Thyroid gland (tissue), 4 donors: ENCODE data around the gene C4orf50. TPM values are rescaled to one million over a fixed set of nuclear protein-coding genes. Genes with fewer than 3 reads are reported as not detected.

Source experiments
- DNase-seq, 2 donors: peaks; one replicate each; pipeline ENCODE4 v3.0.0-alpha.2; 2019
- H3K27ac ChIP-seq, 3 donors: fragments of 200-600 bp; sonication (generic); 1 replicate in 2 of 3; 2 replicates in 1 of 3; pipeline ENCODE4 v1.5.1; 2016 to 2019; ENCODE audit warnings: mild to moderate bottlenecking in 1 of 3, moderate library complexity in 1 of 3
- H3K27me3 ChIP-seq: fragments of 200-600 bp; sonication (generic); one replicate; pipeline ENCODE4 v1.5.1; 2019
- H3K36me3 ChIP-seq, 2 donors: fragments of 200-600 bp; sonication (generic); one replicate each; pipeline ENCODE4 v1.5.1; 2016 to 2019
- H3K4me1 ChIP-seq, 2 donors: fragments of 200-600 bp; sonication (generic); one replicate each; pipeline ENCODE4 v1.5.1; 2017 to 2019
- H3K4me3 ChIP-seq, 3 donors: fragments of 200-600 bp; sonication (generic); replicated peaks in 1 of 3; 1 replicate in 2 of 3; 2 replicates in 1 of 3; pipeline ENCODE4 v1.5.1; 2016; ENCODE audit warnings: mild to moderate bottlenecking in 1 of 3
- H3K9me3 ChIP-seq: fragments of 200-600 bp; sonication (generic); one replicate; pipeline ENCODE4 v1.5.1; 2017
- POLR2A ChIP-seq, 2 donors: fragments of 450-650 bp; IDR thresholded peaks; one replicate each; pipeline ENCODE4 v1.6.1; 2017; ENCODE audit warnings: antibody characterized with exemption in 2 of 2, mild to moderate bottlenecking in 2 of 2, moderate library complexity in 1 of 2
- WGBS, 2 donors: methylation state at CpG; one replicate each; pipeline ENCODE4 v1.1.5; 2017; 5-methylcytosine and 5-hydroxymethylcytosine counted together
- intact Hi-C: fragments of 100-400 bp; cut with DNase I; formaldehyde crosslinking; loops from one replicate; pipeline ENCODE4 v1.15.1; 2023
- total RNA-seq, 4 donors: library from RNA; depleted of rRNA; stranded (reverse); fragments of >200 nt; gene quantifications; one replicate each; pipeline ENCODE4 v1.2.3, GENCODE V29; 2016
- TF ChIP-seq, protein P1 (sequence below), 6 experiments: fragments of 200-600 bp in 3 of 6; fragments of 450-650 bp in 3 of 6; sonication (generic) in 3 of 6; IDR thresholded peaks; one replicate each; pipeline ENCODE4 v1.5.1; 2016 to 2019; ENCODE audit warnings: antibody characterized with exemption in 6 of 6, mild to moderate bottlenecking in 2 of 6, inconsistent platforms in 1 of 6, moderate library complexity in 1 of 6

Gene C4orf50
- total RNA-seq, 4 donors from 2014 or later, result 0.11 to 0.15 (median 0.13) TPM; not detected in 1

DNA sequence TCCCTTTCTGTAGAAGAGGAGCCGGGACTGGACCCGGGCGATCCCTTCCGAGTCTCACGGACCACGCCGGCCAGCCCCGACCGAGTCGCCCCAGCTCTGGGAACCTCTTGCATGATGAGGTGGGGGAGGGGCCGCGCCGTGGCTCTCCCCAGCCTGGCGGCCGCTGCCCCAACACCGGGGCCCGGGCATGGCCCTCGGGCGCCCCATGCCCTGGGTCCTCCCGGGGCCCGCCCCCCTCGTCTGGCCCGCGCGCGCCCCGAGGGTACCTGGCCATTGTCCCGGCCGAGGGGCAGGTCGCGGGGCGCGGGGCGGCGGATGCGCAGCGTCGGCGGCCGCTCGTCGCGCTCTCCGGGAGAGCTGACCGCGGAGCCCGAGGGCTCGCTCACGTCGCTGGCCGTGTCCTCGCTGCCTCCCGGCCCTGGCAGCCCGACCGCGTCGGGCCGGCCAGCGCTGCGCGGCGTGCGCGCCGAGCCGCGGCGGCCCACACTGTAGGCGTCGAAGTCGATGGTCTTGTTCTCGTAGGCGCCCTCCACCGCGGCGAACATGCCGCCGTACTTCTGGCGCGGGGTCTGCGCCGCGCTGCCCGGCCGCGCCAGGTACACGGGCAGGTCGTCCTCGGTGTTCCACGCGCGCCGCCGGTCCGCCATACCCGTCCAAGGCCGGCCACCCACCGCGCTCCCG lies 125.8 kb downstream of the C4orf50 start:
- intact Hi-C loops, result no loop called here
- Histone ChIP-seq H3K36me3 (no peaks in the 10 kb centered on the region), H3K27ac (no peak overlapping the region), H3K4me3 (no peak overlapping the region), H3K9me3 (no peaks in the 10 kb centered on the region), H3K27me3 (peaks cover 25% of the 10 kb centered on the region), H3K4me1 (peaks cover 8% of the 10 kb centered on the region in 2 donors)
- TF ChIP-seq, protein P1, sequence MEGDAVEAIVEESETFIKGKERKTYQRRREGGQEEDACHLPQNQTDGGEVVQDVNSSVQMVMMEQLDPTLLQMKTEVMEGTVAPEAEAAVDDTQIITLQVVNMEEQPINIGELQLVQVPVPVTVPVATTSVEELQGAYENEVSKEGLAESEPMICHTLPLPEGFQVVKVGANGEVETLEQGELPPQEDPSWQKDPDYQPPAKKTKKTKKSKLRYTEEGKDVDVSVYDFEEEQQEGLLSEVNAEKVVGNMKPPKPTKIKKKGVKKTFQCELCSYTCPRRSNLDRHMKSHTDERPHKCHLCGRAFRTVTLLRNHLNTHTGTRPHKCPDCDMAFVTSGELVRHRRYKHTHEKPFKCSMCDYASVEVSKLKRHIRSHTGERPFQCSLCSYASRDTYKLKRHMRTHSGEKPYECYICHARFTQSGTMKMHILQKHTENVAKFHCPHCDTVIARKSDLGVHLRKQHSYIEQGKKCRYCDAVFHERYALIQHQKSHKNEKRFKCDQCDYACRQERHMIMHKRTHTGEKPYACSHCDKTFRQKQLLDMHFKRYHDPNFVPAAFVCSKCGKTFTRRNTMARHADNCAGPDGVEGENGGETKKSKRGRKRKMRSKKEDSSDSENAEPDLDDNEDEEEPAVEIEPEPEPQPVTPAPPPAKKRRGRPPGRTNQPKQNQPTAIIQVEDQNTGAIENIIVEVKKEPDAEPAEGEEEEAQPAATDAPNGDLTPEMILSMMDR (IDR thresholded peaks at IDR 0.05), result no peak
- TF ChIP-seq POLR2A (IDR thresholded peaks at IDR 0.05), result no peak
- no peak for DNase-seq
- WGBS, 2 donors, result 0% methylated on average over 3 of the region's 100 CpGs; no CpG with 5 or more reads in 1 of the 2 donors

DNA sequence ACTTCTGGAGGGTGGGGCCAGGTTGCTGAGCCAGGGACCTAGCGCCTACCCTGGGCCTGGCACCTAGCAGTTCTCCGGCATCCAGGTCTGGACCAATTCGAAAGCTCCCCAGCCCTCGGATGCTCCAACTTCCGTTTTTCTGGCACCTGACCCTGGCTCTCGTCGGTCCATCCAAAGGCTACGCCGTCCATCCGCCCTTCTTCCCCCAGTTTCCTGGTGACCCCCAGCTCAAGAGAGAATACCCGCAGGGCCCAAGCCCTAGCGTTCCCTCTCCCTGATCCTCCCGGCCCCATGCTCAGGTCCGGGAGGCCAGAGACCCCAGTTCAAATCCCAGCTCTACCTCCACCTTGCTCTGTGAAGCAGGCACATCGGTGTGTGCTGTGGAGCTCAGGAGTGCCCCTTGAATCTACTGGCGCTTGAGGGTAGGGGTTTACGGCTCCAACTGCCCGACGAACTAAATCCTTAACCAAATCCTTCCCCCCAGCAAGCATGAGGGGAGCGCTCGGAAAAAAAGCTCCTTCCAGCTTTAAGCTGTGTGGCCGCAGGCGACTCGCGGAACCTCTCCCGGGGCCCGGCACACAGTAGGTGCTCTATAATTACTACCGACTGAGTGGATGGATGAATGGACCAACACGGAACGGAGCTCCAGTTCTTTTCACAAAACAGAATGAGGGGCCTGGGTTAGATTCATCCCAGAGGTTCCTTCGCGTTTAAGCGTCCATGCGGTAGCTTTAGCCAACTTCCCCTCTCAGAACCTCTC lies 126.5 kb downstream of the C4orf50 start:
- Histone ChIP-seq H3K4me1 (peaks cover 10 to 11% of the 10 kb centered on the region in 2 donors), H3K36me3 (no peaks in the 10 kb centered on the region), H3K27ac (no peak overlapping the region), H3K4me3 (no peak overlapping the region), H3K27me3 (peaks cover 30% of the 10 kb centered on the region), H3K9me3 (no peaks in the 10 kb centered on the region)
- intact Hi-C loops, result no loop called here
- DNase-seq, result no peak
- TF ChIP-seq, protein P1 (IDR thresholded peaks at IDR 0.05), result no peak
- TF ChIP-seq POLR2A (IDR thresholded peaks at IDR 0.05), result no peak
- 12 to 13% methylated on average over 19 to 29 of the region's 34 CpGs for WGBS, 2 donors

DNA sequence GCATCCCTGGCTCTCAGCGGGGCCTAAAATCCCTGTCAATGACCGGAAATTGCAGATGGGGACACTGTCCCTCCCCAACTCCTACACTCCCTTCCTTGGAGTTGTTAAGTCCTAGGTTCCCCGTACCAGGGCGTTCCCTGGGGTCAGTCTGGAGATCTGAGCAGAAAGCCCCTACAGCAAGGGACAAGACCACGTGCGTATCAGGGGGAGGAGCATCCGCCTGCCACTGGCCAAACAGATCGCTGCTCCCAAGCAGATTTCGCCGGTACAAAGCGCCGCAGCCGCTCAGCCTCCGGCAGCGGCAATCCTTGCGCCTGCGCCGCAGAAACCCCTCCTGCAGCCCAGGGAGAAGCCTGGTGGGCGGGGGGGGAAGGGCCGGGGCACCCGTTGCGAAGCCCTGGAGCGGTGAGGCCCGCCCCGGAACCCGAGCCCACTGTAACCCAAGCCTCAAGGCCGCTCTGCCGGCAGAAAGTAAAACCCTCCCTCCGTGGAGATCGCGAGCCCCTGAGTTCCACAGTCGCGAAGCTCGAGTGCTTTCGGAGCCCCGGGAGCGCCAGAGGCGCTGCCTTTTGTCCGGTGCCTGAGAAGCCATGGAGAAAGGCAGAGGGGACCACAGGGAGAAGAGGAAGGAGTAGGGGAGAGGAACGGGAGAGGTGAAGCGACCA lies 128.0 kb downstream of the C4orf50 start:
- TF ChIP-seq, protein P1 (IDR thresholded peaks at IDR 0.05), result no peak
- no peak for TF ChIP-seq POLR2A (IDR thresholded peaks at IDR 0.05)
- H3K36me3 ChIP-seq, result no peaks in the 10 kb centered on the region
- 2 to 6% methylated on average over 30 to 37 of the region's 41 CpGs for WGBS, 2 donors
- DNase-seq, result no peak
- H3K27me3 ChIP-seq, result peaks cover 30% of the 10 kb centered on the region
- no peak overlapping the region for H3K4me3 ChIP-seq
- H3K9me3 ChIP-seq, result no peaks in the 10 kb centered on the region
- intact Hi-C loops, result no loop called here
- H3K27ac ChIP-seq, result no peak overlapping the region
- H3K4me1 ChIP-seq, result peaks cover 10 to 11% of the 10 kb centered on the region in 2 donors

DNA sequence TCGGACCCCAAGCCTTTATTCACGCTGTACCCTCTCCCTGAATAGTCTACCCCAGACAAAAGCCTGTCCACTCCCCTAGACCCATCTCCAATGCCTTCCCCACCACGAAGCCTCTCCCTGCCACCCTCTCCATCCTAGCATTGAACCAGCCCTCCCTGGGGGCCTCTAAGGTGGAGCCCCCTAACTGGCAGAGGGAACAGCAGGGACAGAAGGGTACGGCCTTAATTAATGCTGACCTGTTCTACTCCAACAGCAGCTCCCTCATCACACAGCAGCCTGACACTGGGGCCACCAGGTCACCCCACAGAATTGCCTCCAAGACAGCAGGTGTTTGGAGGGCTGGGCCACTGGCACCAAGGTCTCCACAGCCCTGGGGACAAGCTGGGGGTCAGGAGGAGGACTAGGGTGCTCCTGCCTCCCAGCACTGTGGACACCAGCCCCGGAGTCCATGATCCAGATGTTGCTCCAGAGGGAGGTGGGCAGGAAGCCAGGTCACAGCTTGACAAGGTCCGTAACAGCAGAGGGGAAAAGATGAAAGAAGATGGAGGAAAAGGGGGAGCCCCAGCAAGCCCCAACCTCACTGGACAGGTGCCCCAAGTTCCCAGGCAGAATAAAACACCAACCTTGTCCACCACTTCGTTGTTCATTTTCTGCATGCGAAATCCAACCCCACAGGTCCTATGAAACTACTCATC lies 129.1 kb downstream of the C4orf50 start:
- intact Hi-C loops, result no loop called here
- DNase-seq, result no peak
- 24 to 30% methylated on average over 8 of the region's 8 CpGs for WGBS, 2 donors
- TF ChIP-seq POLR2A (IDR thresholded peaks at IDR 0.05), result no peak
- TF ChIP-seq, protein P1 (IDR thresholded peaks at IDR 0.05), result no peak
- no peak overlapping the region for H3K4me3 ChIP-seq
- H3K27me3 ChIP-seq, result peaks cover 30% of the 10 kb centered on the region
- H3K27ac ChIP-seq, result no peak overlapping the region
- peaks cover 10 to 11% of the 10 kb centered on the region in 2 donors for H3K4me1 ChIP-seq
- H3K9me3 ChIP-seq, result no peaks in the 10 kb centered on the region
- H3K36me3 ChIP-seq, result no peaks in the 10 kb centered on the region
